Adrenal gland (tissue), 12 donors: ENCODE data around the gene SDK1. TPM values are rescaled to one million over a fixed set of nuclear protein-coding genes. Genes with fewer than 3 reads are reported as not detected.

Experiments
- DNase-seq, 7 donors: peaks; one replicate each; pipeline ENCODE4 v3.0.0-alpha.2; 2019 to 2020
- H3K27ac ChIP-seq, 5 donors: fragments of 200-600 bp; sonication (generic) in 4 of 5; 1 replicate in 3 of 5; 2 replicates in 2 of 5; pipeline versions ENCODE4 v1.5.1 to v1.8.0; 2016 to 2020; ENCODE audit warnings: mild to moderate bottlenecking in 1 of 5
- H3K27me3 ChIP-seq: fragments of 200-600 bp; 2 replicates; pipeline ENCODE4 v1.8.0; 2021
- H3K36me3 ChIP-seq, 2 donors: fragments of 200-600 bp; replicated peaks in 1 of 2; 1 replicate in 1 of 2; 2 replicates in 1 of 2; pipeline versions ENCODE4 v1.5.1 to v1.8.0; 2018 to 2022
- H3K4me1 ChIP-seq, 2 donors: fragments of 200-600 bp; replicated peaks in 1 of 2; 1 replicate in 1 of 2; 2 replicates in 1 of 2; pipeline versions ENCODE4 v1.5.1 to v1.8.0; 2018 to 2021
- H3K4me3 ChIP-seq, 4 donors: fragments of 200-600 bp; sonication (generic) in 3 of 4; one replicate each; pipeline ENCODE4 v1.5.1; 2016 to 2018
- H3K9me3 ChIP-seq, 3 donors: fragments of 200-600 bp; sonication (generic) in 1 of 3; replicated peaks in 1 of 3; 1 replicate in 2 of 3; 2 replicates in 1 of 3; pipeline versions ENCODE4 v1.5.1 to v1.8.0; 2016 to 2021
- POLR2A ChIP-seq, 2 donors: fragments of 450-650 bp; IDR thresholded peaks; one replicate each; pipeline ENCODE4 v1.6.1; 2017; ENCODE audit warnings: antibody characterized with exemption in 2 of 2, mild to moderate bottlenecking in 2 of 2, moderate library complexity in 1 of 2
- WGBS, 4 donors: extraction: QIAGEN DNeasy Blood & Tissue Kit in 2 of 4; methylation state at CpG; one replicate each; pipeline versions ENCODE4 v1.1.5 to v1.1.7; 2013 to 2017; 5-methylcytosine and 5-hydroxymethylcytosine counted together
- intact Hi-C, 2 donors: fragments of 100-400 bp; cut with DNase I; formaldehyde crosslinking; loops; one replicate each; pipeline versions ENCODE4 v1.14.1 to v1.15.0; 2022 to 2023
- polyA plus RNA-seq, 3 donors: library from polyadenylated mRNA; stranded (reverse); fragments of 200-250 nt in 2 of 3; fragments of 350-450 nt in 1 of 3; fragmentation: Illumina TruSeq in 1 of 3; extraction: RNeasy Lipid Tissue Mini Kit (QIAGEN cat#74804) in 1 of 3; gene quantifications; one replicate each; pipeline ENCODE4 v1.2.3, GENCODE V29; 2013 to 2014
- total RNA-seq, 9 donors: library from RNA; depleted of rRNA in 4 of 9; stranded (reverse); fragments of >200 nt in 4 of 9; fragments of 120-200 nt in 1 of 9; fragmentation: NEBNext Ultra II Directional in 1 of 9; extraction: Animal tissue kit (Norgen Biotek cat#: 25700) in 1 of 9; gene quantifications; one replicate each; pipeline versions ENCODE4 v1.1.0 to v1.2.4, GENCODE V29; 2013 to 2023
- TF ChIP-seq, protein P1 (sequence below), 6 experiments: fragments of 450-650 bp in 4 of 6; fragments of 200-600 bp in 2 of 6; sonication (generic) in 1 of 6; IDR thresholded peaks; 1 replicate in 5 of 6; 2 replicates in 1 of 6; pipeline versions ENCODE4 v1.5.1 to v1.8.0; 2016 to 2021; ENCODE audit warnings: antibody characterized with exemption in 6 of 6, mild to moderate bottlenecking in 2 of 6, moderate library complexity in 1 of 6
- donor health status: healthy with polysubstance abuse.
- donor health status: Bipolar disorder and iron deficiency.
- donor health status: DM: yes; HTN: yes; CAD: no.
- donor health status: DM: no; HTN: no; CAD: no.
- donor health status: DM: no; HTN: no; CAD: no.
- donor health status: DM: yes; HTN: yes; CAD: no.

Gene SDK1
- total and polyA plus RNA-seq, 12 donors = 0.50 to 3.6 (median 1.5) TPM

DNA sequence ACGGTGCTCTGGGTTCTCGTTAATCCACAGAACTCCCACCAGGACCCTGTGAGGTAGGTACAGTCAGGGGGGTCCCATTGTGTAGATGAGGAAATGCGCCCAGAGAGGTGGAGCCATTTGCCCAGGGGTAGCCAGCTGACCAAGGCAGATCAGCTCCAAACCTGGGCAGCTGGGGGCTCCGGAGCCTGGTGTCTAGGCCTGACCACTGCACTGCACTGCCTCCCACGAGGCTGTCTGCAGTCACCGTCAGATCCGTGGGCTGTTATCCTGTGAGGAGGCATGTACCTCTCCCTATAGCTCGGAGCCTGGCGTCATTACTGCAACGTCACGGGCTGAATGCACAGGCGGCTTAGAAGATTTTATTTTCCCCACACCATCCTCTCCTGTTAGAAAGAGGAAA, 969.2 kb downstream of the SDK1 start:
- TF ChIP-seq POLR2A (IDR thresholded peaks at IDR 0.05) = no peak
- TF ChIP-seq, protein P1, sequence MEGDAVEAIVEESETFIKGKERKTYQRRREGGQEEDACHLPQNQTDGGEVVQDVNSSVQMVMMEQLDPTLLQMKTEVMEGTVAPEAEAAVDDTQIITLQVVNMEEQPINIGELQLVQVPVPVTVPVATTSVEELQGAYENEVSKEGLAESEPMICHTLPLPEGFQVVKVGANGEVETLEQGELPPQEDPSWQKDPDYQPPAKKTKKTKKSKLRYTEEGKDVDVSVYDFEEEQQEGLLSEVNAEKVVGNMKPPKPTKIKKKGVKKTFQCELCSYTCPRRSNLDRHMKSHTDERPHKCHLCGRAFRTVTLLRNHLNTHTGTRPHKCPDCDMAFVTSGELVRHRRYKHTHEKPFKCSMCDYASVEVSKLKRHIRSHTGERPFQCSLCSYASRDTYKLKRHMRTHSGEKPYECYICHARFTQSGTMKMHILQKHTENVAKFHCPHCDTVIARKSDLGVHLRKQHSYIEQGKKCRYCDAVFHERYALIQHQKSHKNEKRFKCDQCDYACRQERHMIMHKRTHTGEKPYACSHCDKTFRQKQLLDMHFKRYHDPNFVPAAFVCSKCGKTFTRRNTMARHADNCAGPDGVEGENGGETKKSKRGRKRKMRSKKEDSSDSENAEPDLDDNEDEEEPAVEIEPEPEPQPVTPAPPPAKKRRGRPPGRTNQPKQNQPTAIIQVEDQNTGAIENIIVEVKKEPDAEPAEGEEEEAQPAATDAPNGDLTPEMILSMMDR (IDR thresholded peaks at IDR 0.05) = no peak
- DNase-seq = no peak
- WGBS, 4 donors = 72 to 85% (median 76%) methylated on average over 9 to 12 of the region's 12 CpGs
- Histone ChIP-seq H3K36me3 (no peaks in the 10 kb centered on the region), H3K9me3 (no peaks in the 10 kb centered on the region), H3K27ac (no peak overlapping the region), H3K4me3 (no peak overlapping the region), H3K27me3 (no peaks in the 10 kb centered on the region), H3K4me1 (no peaks in the 10 kb centered on the region)
- intact Hi-C loops = no loop called here

DNA sequence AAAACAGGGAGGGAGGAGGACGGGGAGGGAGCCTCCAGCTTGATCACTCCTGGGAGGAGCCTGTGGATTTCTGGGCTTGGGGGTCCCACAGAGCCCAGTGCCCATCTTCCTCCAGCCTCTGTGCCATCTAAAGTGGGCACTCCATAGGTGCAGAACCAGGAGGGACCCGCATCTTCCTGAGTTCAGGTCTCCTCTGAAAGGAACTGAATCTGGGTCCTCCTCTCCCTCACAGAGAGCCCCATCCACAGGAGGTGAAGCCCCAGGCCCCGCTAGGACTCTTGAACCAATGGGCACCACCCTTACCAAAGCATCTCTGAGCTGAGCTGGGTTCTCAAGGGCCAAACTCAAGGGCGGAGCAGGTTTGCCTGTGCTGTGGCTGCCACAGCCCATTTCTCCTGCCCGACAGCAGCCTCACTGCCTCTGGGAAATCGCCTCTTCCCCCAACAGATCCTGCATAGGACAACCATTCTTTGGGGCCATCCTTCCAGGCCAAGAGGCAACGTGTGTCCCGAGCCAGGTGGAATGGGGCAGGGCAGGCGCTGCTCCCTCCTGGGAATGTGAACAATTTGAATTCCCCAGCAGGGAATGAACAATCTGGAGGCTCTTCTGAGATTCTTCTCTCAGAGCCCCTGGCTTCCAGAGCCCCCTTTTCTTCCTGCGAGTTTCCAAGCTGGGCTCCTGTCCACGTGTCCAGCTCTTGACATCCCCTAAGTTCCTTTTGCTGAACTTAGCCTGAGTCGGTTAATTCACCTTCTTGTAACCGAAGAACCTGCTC, 970.1 kb downstream of the SDK1 start:
- Histone ChIP-seq H3K4me3 (no peak overlapping the region), H3K27me3 (no peaks in the 10 kb centered on the region), H3K4me1 (no peaks in the 10 kb centered on the region), H3K9me3 (no peaks in the 10 kb centered on the region), H3K27ac (no peak overlapping the region), H3K36me3 (no peaks in the 10 kb centered on the region)
- 68 to 75% (median 68%) methylated on average over 10 to 13 of the region's 13 CpGs for WGBS, 4 donors
- no peak for TF ChIP-seq POLR2A (IDR thresholded peaks at IDR 0.05)
- TF ChIP-seq, protein P1 (IDR thresholded peaks at IDR 0.05) = no peak
- no peak for DNase-seq
- intact Hi-C loops = no loop called here

DNA sequence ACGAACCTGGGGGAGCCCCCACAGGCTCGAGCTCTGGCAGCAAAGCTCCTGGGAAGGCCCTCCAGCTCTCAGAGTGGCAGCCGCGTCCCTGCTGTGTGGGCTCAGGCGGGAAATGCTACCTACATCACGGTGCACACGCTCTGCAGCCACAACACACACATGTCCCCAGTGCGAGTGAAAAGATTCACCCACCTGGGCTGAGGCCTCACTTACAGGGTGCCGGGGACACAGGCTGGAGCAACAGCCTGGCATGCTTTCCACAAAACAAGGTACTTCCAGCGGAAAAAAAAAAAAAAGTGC, 970.6 kb downstream of the SDK1 start:
- Histone ChIP-seq H3K36me3 (no peaks in the 10 kb centered on the region), H3K27ac (no peak overlapping the region), H3K9me3 (no peaks in the 10 kb centered on the region), H3K4me3 (no peak overlapping the region), H3K4me1 (no peaks in the 10 kb centered on the region), H3K27me3 (no peaks in the 10 kb centered on the region)
- TF ChIP-seq POLR2A (IDR thresholded peaks at IDR 0.05) = no peak
- TF ChIP-seq, protein P1 (IDR thresholded peaks at IDR 0.05) = no peak
- WGBS, 4 donors = 70 to 81% (median 74%) methylated on average over 3 to 10 of the region's 10 CpGs
- DNase-seq = no peak
- intact Hi-C loops = no loop called here

DNA sequence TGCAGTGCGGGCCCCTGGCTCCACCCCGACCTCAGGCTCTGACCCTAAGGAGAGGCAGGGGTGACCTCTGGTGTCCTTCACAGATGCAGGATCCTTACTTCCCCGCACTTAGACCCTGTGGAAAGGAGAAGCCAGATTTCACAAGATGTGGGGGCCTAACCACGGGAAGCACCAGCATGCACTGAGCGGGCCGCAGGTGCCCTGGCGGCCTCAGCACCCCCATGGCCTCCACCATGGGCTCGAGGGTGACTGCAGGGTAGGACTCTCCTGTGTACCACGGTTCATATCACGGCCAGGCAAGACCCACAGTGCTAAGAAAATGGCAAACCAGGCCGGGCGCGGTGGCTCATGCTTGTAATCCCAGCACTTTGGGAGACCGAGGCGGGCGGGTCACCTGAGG, 971.1 kb downstream of the SDK1 start:
- no peak for DNase-seq
- no peaks in the 10 kb centered on the region for H3K4me1 ChIP-seq
- no peak overlapping the region for H3K4me3 ChIP-seq
- intact Hi-C loops = no loop called here
- no peaks in the 10 kb centered on the region for H3K9me3 ChIP-seq
- H3K36me3 ChIP-seq = no peaks in the 10 kb centered on the region
- H3K27me3 ChIP-seq = no peaks in the 10 kb centered on the region
- WGBS, 4 donors = 81 to 88% (median 84%) methylated on average over 10 to 16 of the region's 16 CpGs
- no peak overlapping the region for H3K27ac ChIP-seq
- no peak for TF ChIP-seq POLR2A (IDR thresholded peaks at IDR 0.05)
- TF ChIP-seq, protein P1 (IDR thresholded peaks at IDR 0.05) = no peak
